Cortex of kidney (tissue), 1 donor: ENCODE results near the gene SEMA4G.

Experiments
- DNase-seq: peaks from one replicate; lab custom pipeline; 2025; lab: John Stamatoyannopoulos, UW

The SEMA4G gene

GRCh38 chr10:100988166-100988565 is 18.9 kb downstream of the SEMA4G start:
- no peak for DNase-seq

- no peak for DNase-seq
Measured at GRCh38 chr10:100989088-100989487, 19.8 kb downstream of the SEMA4G start.

GRCh38 chr10:100993986-100994708 is 24.8 kb downstream of the SEMA4G start:
- DNase-seq, result no peak

GRCh38 chr10:100995181-100995580 is 25.9 kb downstream of the SEMA4G start:
- DNase-seq, result no peak

GRCh38 chr10:100996678-100997359 is 27.5 kb downstream of the SEMA4G start:
- DNase-seq, result no peak

GRCh38 chr10:100997360-100998182 is 28.3 kb downstream of the SEMA4G start:
- no peak for DNase-seq

- no peak for DNase-seq
Measured at GRCh38 chr10:100998183-100998990, 29.1 kb downstream of the SEMA4G start.

- peak; percentile 24 for DNase-seq
Measured at GRCh38 chr10:100998991-100999741, 29.9 kb downstream of the SEMA4G start.

- DNase-seq, result no peak
Measured at GRCh38 chr10:100999742-101000126, 30.4 kb downstream of the SEMA4G start, which contains the start of gene LZTS2. Gene LZTS2 (plus strand): TSS chr10:100999808. CDS start chr10:101002539, 2,731 bp downstream.

GRCh38 chr10:101000127-101000914 is 31.0 kb downstream of the SEMA4G start:
- no peak for DNase-seq

- no peak for DNase-seq
Measured at GRCh38 chr10:101000915-101001658, 31.8 kb downstream of the SEMA4G start.

- no peak for DNase-seq
Measured at GRCh38 chr10:101001659-101002035, 32.3 kb downstream of the SEMA4G start.

GRCh38 chr10:101002456-101002855 is 33.2 kb downstream of the SEMA4G start:
- DNase-seq, result no peak

GRCh38 chr10:101003639-101004206 is 34.4 kb downstream of the SEMA4G start:
- no peak for DNase-seq

GRCh38 chr10:101005361-101005760 is 36.1 kb downstream of the SEMA4G start:
- no peak for DNase-seq

- DNase-seq, result no peak
Measured at GRCh38 chr10:101005869-101006567, 36.7 kb downstream of the SEMA4G start.

- DNase-seq, result no peak
Measured at GRCh38 chr10:101006593-101007098, 37.3 kb downstream of the SEMA4G start.

GRCh38 chr10:101007099-101007711 is 37.9 kb downstream of the SEMA4G start:
- no peak for DNase-seq
